Measurements from ENCODE around the gene PDE4B. TPM values are rescaled to one million over a fixed set of nuclear protein-coding genes. Genes with fewer than 3 reads are reported as not detected.

The PDE4B gene
- total and polyA plus RNA-seq, 2 of the 13 experiments (the other 11 are each of a cell fraction or from before 2014, with no cell fraction given), result not detected

- TF ChIP-seq TEAD3 (CRISPR knock-in tag; optimal IDR thresholded peaks at IDR 0.05; ENCODE audit: borderline replicate concordance), result no peak
These were observed 384.1 kb downstream of the PDE4B start (continued) for GRCh38 chr1:66176832-66177231.

- ATAC-seq (peak; percentile 80), DNase-seq (ENCODE audit: low spot score) (peak; percentile 4), FAIRE-seq (no peak)
- CTCF ChIA-PET (ENCODE audit: low intra/inter-chr PET ratio, low total read pairs), result no interaction called here
- POLR2A ChIA-PET, result no interaction called here
- no peaks in the 10 kb centered on the region for H3K36me3 ChIP-seq (replicated peaks in 1 of 2; ENCODE audit: control insufficient read depth in 1 of 2, insufficient read depth in 2 of 2, low read length in 2 of 2)
- H3K4me2 ChIP-seq (ENCODE audit: low read depth, low read length), result no peak overlapping the region
- no peaks in the 10 kb centered on the region for H4K20me1 ChIP-seq (ENCODE audit: insufficient read depth, low read length)
- H3K4me3 ChIP-seq (replicated peaks in 1 of 3; ENCODE audit: insufficient read depth in 1 of 3, low read depth in 2 of 3, low read length in 3 of 3), result no peak overlapping the region
- in situ Hi-C loops (cut with HindIII; ENCODE audit: extremely low pct_ligation_motif_present, low pct_unique_long_range_greater_than_20kb) (no loop called here), intact Hi-C loops (cut with micrococcal nuclease; ENCODE audit: unreplicated experiment) (no loop called here)
- H3K9me3 ChIP-seq (ENCODE audit: low read length), result no peaks in the 10 kb centered on the region
- H3K79me2 ChIP-seq (ENCODE audit: insufficient read depth, low read length), result no peaks in the 10 kb centered on the region
- no peak overlapping the region for H3K9ac ChIP-seq (ENCODE audit: insufficient read depth, low read depth, low read length)
- H2AFZ ChIP-seq (ENCODE audit: low read length), result no peak overlapping the region
- no peak overlapping the region for H3K27ac ChIP-seq (ENCODE audit: extremely low read length, insufficient read depth, low read length)
- H3K27me3 ChIP-seq (ENCODE audit: control insufficient read depth in 1 of 2, insufficient read depth in 2 of 2, low read length in 2 of 2), result no peaks in the 10 kb centered on the region; a peak in 1 of 5 replicates
- no TSS peak for BruUV-seq (replicated peaks)
- no peaks in the 10 kb centered on the region for H3K4me1 ChIP-seq (ENCODE audit: insufficient read depth, low read length)
- 0% methylated on average over 2 of the region's 2 CpGs for WGBS (ENCODE audit: low lambda C conversion rate)
- TF ChIP-seq ZNF567 (CRISPR knock-in tag; IDR thresholded peaks at IDR 0.05; ENCODE audit: borderline replicate concordance) (no peak), PAXIP1 (CRISPR knock-in tag; conservative IDR thresholded peaks at IDR 0.05) (peak; percentile 43), GTF3A (CRISPR knock-in tag; conservative IDR thresholded peaks at IDR 0.05) (no peak), RARA (CRISPR knock-in tag; IDR thresholded peaks at IDR 0.05) (peak; percentile 88), FOXP1 (IDR thresholded peaks at IDR 0.05) (no peak), FOXP1 (CRISPR knock-in tag; IDR thresholded peaks at IDR 0.05) (0 out of 2 replicates have a peak, but pooled peaks have one; percentile 20), BCL6 (CRISPR knock-in tag; IDR thresholded peaks at IDR 0.05) (peak; percentile 75), SOX6 (IDR thresholded peaks at IDR 0.05) (no peak), SOX6 (CRISPR knock-in tag; IDR thresholded peaks at IDR 0.05) (peak; percentile 52), ONECUT2 (CRISPR knock-in tag; IDR thresholded peaks at IDR 0.05) (peak; percentile 66), ZNF609 (CRISPR knock-in tag; IDR thresholded peaks at IDR 0.05; ENCODE audit: borderline replicate concordance) (0 out of 2 replicates have a peak, but pooled peaks have one; percentile 23)
These were observed 384.8 kb downstream of the PDE4B start for GRCh38 chr1:66177510-66177909.

Data from HepG2 (cell line).